H9 (cell line): ENCODE data around the gene OSBPL8. TPM values are rescaled to one million over a fixed set of nuclear protein-coding genes. Genes with fewer than 3 reads are reported as not detected.

ENCODE experiments used
- DNase-seq: peaks from one replicate; pipeline ENCODE4 v3.0.0-alpha.2; 2017
- H2AFZ ChIP-seq: one replicate; pipeline ENCODE4 v1.6.1; 2013; ENCODE audit warnings: mild to moderate bottlenecking, low read length, control low read depth, moderate library complexity
- H2AK5ac ChIP-seq: 2 replicates; pipeline ENCODE4 v1.6.1; 2013; ENCODE audit warnings: low read length, control low read depth, mixed read lengths; ENCODE audit not compliant: insufficient read length
- H2BK120ac ChIP-seq: one replicate; pipeline ENCODE4 v1.6.1; 2013; ENCODE audit warnings: low read depth, mild to moderate bottlenecking, low read length, control low read depth, inconsistent platforms; ENCODE audit not compliant: poor library complexity, severe bottlenecking
- H2BK12ac ChIP-seq: 2 replicates; pipeline ENCODE4 v1.6.1; 2013; ENCODE audit warnings: low read length, control low read depth, mixed read lengths, low read depth; ENCODE audit not compliant: insufficient read length
- H2BK15ac ChIP-seq: 2 replicates; pipeline ENCODE4 v1.6.1; 2013; ENCODE audit warnings: low read depth, low read length, control low read depth
- H2BK20ac ChIP-seq: one replicate; pipeline ENCODE4 v1.6.1; 2013; ENCODE audit warnings: low read depth, mild to moderate bottlenecking, low read length, control low read depth, inconsistent platforms; ENCODE audit not compliant: poor library complexity, severe bottlenecking
- H2BK5ac ChIP-seq: 2 replicates; pipeline ENCODE4 v1.6.1; 2013; ENCODE audit warnings: low read length, control low read depth, mixed read lengths; ENCODE audit not compliant: insufficient read length
- H3K14ac ChIP-seq: 2 replicates; pipeline ENCODE4 v1.6.1; 2013; ENCODE audit warnings: low read length, control low read depth; ENCODE audit not compliant: insufficient read depth
- H3K18ac ChIP-seq: 2 replicates; pipeline ENCODE4 v1.6.1; 2013; ENCODE audit warnings: low read depth, mild to moderate bottlenecking, mixed read lengths, low read length, control low read depth; ENCODE audit not compliant: insufficient read length
- H3K23ac ChIP-seq: 2 replicates; pipeline ENCODE4 v1.6.1; 2013; ENCODE audit warnings: low read length, control low read depth, mixed read lengths, low read depth; ENCODE audit not compliant: insufficient read length
- H3K23me2 ChIP-seq: 2 replicates; pipeline ENCODE4 v1.6.1; 2013; ENCODE audit warnings: low read depth, mild to moderate bottlenecking, mixed read lengths, low read length, control low read depth; ENCODE audit not compliant: insufficient read length, poor library complexity, severe bottlenecking
- H3K27ac ChIP-seq: 2 replicates; pipeline ENCODE4 v1.5.1; 2013; ENCODE audit warnings: low read length, control low read depth, mixed read lengths, low read depth; ENCODE audit not compliant: insufficient read length
- H3K27me3 ChIP-seq: 2 replicates; pipeline ENCODE4 v1.6.1; 2013; ENCODE audit warnings: low read length, control low read depth, inconsistent platforms; ENCODE audit not compliant: insufficient read depth
- H3K4ac ChIP-seq: 2 replicates; pipeline ENCODE4 v1.6.1; 2013; ENCODE audit warnings: low read depth, mild to moderate bottlenecking, control low read depth, inconsistent platforms, low read length, moderate library complexity
- H3K4me1 ChIP-seq: 2 replicates; pipeline ENCODE4 v1.6.1; 2013; ENCODE audit warnings: low read length, control low read depth, inconsistent platforms; ENCODE audit not compliant: insufficient read depth
- H3K4me2 ChIP-seq: 2 replicates; pipeline ENCODE4 v1.6.1; 2013; ENCODE audit warnings: low read length, control low read depth, mixed read lengths; ENCODE audit not compliant: insufficient read length, insufficient read depth
- H3K56ac ChIP-seq: 2 replicates; pipeline ENCODE4 v1.6.1; 2013; ENCODE audit warnings: low read depth, mild to moderate bottlenecking, mixed read lengths, low read length, control low read depth; ENCODE audit not compliant: insufficient read length
- H3K79me1 ChIP-seq: 2 replicates; pipeline ENCODE4 v1.6.1; 2013; ENCODE audit warnings: low read depth, mild to moderate bottlenecking, moderate library complexity, low read length, control low read depth, inconsistent platforms; ENCODE audit not compliant: insufficient read depth, poor library complexity, severe bottlenecking
- H3K79me2 ChIP-seq: 2 replicates; pipeline ENCODE4 v1.6.1; 2013; ENCODE audit warnings: low read length, control low read depth, inconsistent platforms; ENCODE audit not compliant: insufficient read depth
- H3K9ac ChIP-seq: 2 replicates; pipeline ENCODE4 v1.6.1; 2013; ENCODE audit warnings: low read length, control low read depth, mixed read lengths; ENCODE audit not compliant: insufficient read length; ENCODE audit errors: extremely low read depth
- H3K9me3 ChIP-seq: one replicate; pipeline ENCODE4 v1.6.1; 2013; ENCODE audit warnings: low read depth, low read length, inconsistent platforms; ENCODE audit not compliant: control insufficient read depth
- H3T11ph ChIP-seq: one replicate; pipeline ENCODE4 v1.6.1; 2013; ENCODE audit warnings: mild to moderate bottlenecking, low read length, control low read depth, inconsistent platforms
- H4K20me1 ChIP-seq: one replicate; pipeline ENCODE4 v1.6.1; 2013; ENCODE audit not compliant: control insufficient read depth, insufficient read length, insufficient read depth
- H4K5ac ChIP-seq: 2 replicates; pipeline ENCODE4 v1.6.1; 2013; ENCODE audit warnings: low read depth, mild to moderate bottlenecking, mixed read lengths, low read length, control low read depth; ENCODE audit not compliant: insufficient read length
- H4K8ac ChIP-seq: replicated peaks from 2 replicates; pipeline ENCODE4 v1.6.1; 2013; ENCODE audit warnings: low read length, control low read depth, mixed read lengths, low read depth; ENCODE audit not compliant: insufficient read length
- H4K91ac ChIP-seq: 2 replicates; pipeline ENCODE4 v1.6.1; 2013; ENCODE audit warnings: low read depth, mild to moderate bottlenecking, moderate library complexity, mixed read lengths, low read length, control low read depth; ENCODE audit not compliant: insufficient read length
- H3K27ac Mint-ChIP-seq, 3 experiments: 2 replicates in 2 of 3; 3 replicates in 1 of 3; pipeline ENCODE4 v1.8.0; 2020 to 2021; ENCODE audit warnings: mixed read lengths in 3 of 3, mild to moderate bottlenecking in 1 of 3, moderate library complexity in 1 of 3
- H3K27me3 Mint-ChIP-seq: 2 replicates; pipeline ENCODE4 v1.8.0; 2021; ENCODE audit warnings: low read depth, mild to moderate bottlenecking, moderate library complexity, mixed read lengths
- H3K36me3 Mint-ChIP-seq, 3 experiments: 2 replicates in 2 of 3; 3 replicates in 1 of 3; pipeline ENCODE4 v1.8.0; 2020 to 2021; ENCODE audit warnings: low read depth in 3 of 3, mixed read lengths in 3 of 3; ENCODE audit not compliant: insufficient read depth in 1 of 3
- H3K4me1 Mint-ChIP-seq, 2 experiments: 2 replicates each; pipeline ENCODE4 v1.8.0; 2020; ENCODE audit warnings: mixed read lengths in 2 of 2
- H3K4me3 Mint-ChIP-seq, 2 experiments: 2 replicates in 1 of 2; 3 replicates in 1 of 2; pipeline ENCODE4 v1.8.0; 2020 to 2021; ENCODE audit warnings: mild to moderate bottlenecking in 2 of 2, mixed read lengths in 2 of 2, moderate library complexity in 1 of 2
- H3K9me3 Mint-ChIP-seq, 2 experiments: 2 replicates in 1 of 2; 3 replicates in 1 of 2; pipeline ENCODE4 v1.8.0; 2020; ENCODE audit warnings: mild to moderate bottlenecking in 2 of 2, mixed read lengths in 2 of 2, moderate library complexity in 1 of 2
- total RNA-seq: library from RNA; stranded (reverse); gene quantifications from 2 replicates; pipeline ENCODE4 v1.2.1, GENCODE V29; 2021
- TF ChIP-seq, protein P1 (sequence below): fragments of 200-600 bp; sonication (generic); conservative IDR thresholded peaks from 3 replicates; pipeline ENCODE4 v1.8.0; 2021; ENCODE audit warnings: antibody characterized with exemption, mild to moderate bottlenecking

Gene OSBPL8
- total RNA-seq, 1 experiment from 2014 or later: 61.2 TPM

DNA sequence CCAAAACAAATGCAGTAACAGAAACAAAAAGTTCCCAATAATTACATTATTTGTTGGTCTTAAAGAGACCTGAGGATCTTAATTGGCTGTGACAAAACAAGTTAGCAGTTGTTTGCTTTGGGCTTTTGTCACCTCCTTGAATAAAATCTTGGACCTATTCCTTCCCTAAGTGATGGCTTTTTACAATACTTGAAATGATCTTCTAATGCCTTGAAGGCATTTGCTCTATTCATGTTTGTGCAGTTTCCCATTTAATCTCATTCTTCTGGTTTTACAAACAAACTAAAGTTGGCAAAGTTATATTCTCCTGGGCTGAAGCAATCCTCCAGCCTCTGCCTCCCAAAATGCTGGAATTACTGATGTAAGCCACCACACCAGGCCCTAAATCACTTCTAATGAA lies 98.8 kb downstream of the OSBPL8 start:
- no peak overlapping the region for H3K23ac ChIP-seq
- Mint-ChIP-seq H3K4me3 (no peak overlapping the region), H3K27me3 (no peaks in the 10 kb centered on the region), H3K27ac (peak overlapping the region in 1 of 3 experiments; percentile 50; a peak in 2 of 7 replicates), H3K4me1 (peaks cover 3 to 4% of the 10 kb centered on the region in 2 experiments; a peak in 3 of 4 replicates), H3K9me3 (no peaks in the 10 kb centered on the region), H3K36me3 (no peaks in the 10 kb centered on the region)
- H3K9ac ChIP-seq: no peak overlapping the region
- TF ChIP-seq, protein P1, sequence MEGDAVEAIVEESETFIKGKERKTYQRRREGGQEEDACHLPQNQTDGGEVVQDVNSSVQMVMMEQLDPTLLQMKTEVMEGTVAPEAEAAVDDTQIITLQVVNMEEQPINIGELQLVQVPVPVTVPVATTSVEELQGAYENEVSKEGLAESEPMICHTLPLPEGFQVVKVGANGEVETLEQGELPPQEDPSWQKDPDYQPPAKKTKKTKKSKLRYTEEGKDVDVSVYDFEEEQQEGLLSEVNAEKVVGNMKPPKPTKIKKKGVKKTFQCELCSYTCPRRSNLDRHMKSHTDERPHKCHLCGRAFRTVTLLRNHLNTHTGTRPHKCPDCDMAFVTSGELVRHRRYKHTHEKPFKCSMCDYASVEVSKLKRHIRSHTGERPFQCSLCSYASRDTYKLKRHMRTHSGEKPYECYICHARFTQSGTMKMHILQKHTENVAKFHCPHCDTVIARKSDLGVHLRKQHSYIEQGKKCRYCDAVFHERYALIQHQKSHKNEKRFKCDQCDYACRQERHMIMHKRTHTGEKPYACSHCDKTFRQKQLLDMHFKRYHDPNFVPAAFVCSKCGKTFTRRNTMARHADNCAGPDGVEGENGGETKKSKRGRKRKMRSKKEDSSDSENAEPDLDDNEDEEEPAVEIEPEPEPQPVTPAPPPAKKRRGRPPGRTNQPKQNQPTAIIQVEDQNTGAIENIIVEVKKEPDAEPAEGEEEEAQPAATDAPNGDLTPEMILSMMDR: no peak
- H4K8ac ChIP-seq: no peak overlapping the region
- no peak overlapping the region for H4K91ac ChIP-seq
- H3K79me1 ChIP-seq: peaks cover 3% of the 10 kb centered on the region
- no peak overlapping the region for H3K14ac ChIP-seq
- no peak for DNase-seq
- no peaks in the 10 kb centered on the region for H4K20me1 ChIP-seq
- no peaks in the 10 kb centered on the region; the same call in 1 of the 2 replicates for H3K4me1 ChIP-seq
- H2BK15ac ChIP-seq: no peak overlapping the region
- H2BK120ac ChIP-seq: no peak overlapping the region
- no peak overlapping the region for H3K27ac ChIP-seq
- no peaks in the 10 kb centered on the region for H3K9me3 ChIP-seq
- no peak overlapping the region for H2BK20ac ChIP-seq
- H2AK5ac ChIP-seq: no peak overlapping the region
- H2BK12ac ChIP-seq: no peak overlapping the region
- H3K18ac ChIP-seq: no peak overlapping the region
- H4K5ac ChIP-seq: no peak overlapping the region
- no peak overlapping the region for H3T11ph ChIP-seq
- no peak overlapping the region for H2BK5ac ChIP-seq
- H3K27me3 ChIP-seq: no peaks in the 10 kb centered on the region
- no peaks in the 10 kb centered on the region for H3K23me2 ChIP-seq
- no peak overlapping the region for H2AFZ ChIP-seq
- H3K79me2 ChIP-seq: no peaks in the 10 kb centered on the region
- H3K4me2 ChIP-seq: no peak overlapping the region
- no peak overlapping the region for H3K56ac ChIP-seq
- H3K4ac ChIP-seq: no peak overlapping the region
